Measurements from ENCODE around the gene MMP24.

MMP24 gene

DNA sequence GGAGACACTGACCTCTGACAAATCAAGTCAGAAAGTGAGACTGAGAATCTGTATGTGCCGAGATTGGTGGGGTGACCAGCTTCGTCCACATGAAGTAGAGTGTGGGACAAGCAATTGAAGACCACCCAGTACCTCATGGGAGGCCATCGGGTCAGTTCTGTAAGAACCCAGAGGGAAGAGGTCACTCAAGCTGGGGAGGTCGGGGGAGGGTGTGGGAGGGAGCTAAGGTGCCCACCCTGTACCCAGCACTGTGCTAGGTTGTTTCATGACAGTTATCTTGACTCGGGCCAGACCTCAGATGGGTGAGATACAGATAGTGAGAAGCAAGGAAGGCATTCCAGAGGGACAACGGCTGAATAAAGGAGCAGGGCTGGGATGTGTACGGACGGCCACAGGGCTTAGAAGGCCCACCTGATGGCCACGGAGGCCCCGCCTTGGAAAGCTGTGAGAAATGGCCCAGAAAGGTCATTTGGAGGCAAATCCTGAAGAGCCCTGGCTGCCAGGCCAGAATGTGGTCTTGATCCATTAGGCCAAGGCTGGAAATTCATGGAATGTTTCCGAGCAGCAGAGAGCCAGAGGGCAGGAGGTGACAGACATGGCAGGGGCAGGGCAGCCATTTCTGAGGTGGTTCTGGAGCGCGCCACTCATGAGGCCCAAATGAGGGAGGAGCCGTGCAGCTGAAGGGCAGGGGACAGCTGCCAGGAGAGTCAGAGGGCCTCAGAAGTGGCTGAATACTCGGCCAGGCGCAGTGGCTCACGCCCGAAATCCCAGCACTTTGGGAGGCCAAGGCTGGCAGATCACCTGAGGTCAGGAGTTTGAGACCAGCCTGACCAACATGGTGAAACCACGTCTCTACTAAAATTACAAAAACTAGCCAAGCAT, 43.8 kb downstream of the MMP24 start:
- no peak for TF ChIP-seq Cebpa-rat (IDR thresholded peaks at IDR 0.05)
- H3K4me1 ChIP-seq = peaks cover 0 to 11% (median 4%) of the 10 kb centered on the region in 10 experiments; a peak in 5 of 20 replicates
- no peaks in the 10 kb centered on the region for H3K27me3 ChIP-seq
- peaks cover 0 to 66% (median 17%) of the 10 kb centered on the region in 11 experiments; a peak in 11 of 22 replicates for H4K20me1 ChIP-seq
- H3K27ac ChIP-seq = peak overlapping the region in 1 of 11 experiments; percentile 15; a peak in 1 of 22 replicates
- no peak overlapping the region for H3K4me2 ChIP-seq
- H3K9me3 ChIP-seq (replicated peaks in 1 of 11) = no peaks in the 10 kb centered on the region
- H3K36me3 ChIP-seq = peaks cover 11 to 88% (median 51%) of the 10 kb centered on the region in 11 experiments; a peak in 21 of 22 replicates
- 0 out of 22 replicates have a peak overlapping the region, but pooled peaks of 2 of the 11 experiments have one; percentile 22 to 31 for H3K9ac ChIP-seq
- no peak overlapping the region for H3K4me3 ChIP-seq

DNA sequence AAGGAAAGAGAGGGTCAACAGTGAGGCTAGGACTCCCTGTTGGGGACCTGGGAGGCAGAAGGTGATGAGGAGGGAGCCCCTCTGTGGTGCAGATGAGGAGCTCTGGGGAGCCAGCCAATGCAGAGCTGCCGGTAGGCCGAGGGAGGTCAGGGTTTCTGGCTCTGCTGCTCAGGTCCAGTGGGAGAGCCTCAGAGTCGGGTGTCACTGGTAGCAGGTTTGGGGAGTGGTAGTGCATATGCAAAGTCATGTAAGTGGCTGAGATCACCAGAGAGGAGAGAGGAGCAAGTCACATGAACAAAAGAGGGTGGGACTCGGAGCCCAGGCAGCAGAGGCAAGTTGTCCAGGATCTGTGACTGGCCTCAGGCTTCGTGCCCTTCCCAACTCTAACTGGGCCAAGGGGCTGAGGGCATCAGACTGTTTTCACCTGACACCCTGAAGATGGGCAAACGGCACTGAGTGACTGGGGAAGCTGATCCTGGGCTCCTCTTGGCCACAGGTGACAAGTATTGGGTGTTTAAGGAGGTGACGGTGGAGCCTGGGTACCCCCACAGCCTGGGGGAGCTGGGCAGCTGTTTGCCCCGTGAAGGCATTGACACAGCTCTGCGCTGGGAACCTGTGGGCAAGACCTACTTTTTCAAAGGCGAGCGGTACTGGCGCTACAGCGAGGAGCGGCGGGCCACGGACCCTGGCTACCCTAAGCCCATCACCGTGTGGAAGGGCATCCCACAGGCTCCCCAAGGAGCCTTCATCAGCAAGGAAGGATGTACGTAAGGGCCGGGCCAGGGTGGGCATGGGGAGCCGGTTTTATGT, 44.8 kb downstream of the MMP24 start:
- peak overlapping the region in 1 of 11 experiments; percentile 15; a peak in 1 of 22 replicates for H3K27ac ChIP-seq
- no peak overlapping the region for H3K4me2 ChIP-seq
- no peak overlapping the region for H3K9ac ChIP-seq
- peaks cover 21 to 91% (median 61%) of the 10 kb centered on the region in 11 experiments for H3K36me3 ChIP-seq
- peaks cover 4 to 16% (median 10%) of the 10 kb centered on the region in 10 experiments for H3K4me1 ChIP-seq
- peaks cover 0 to 76% (median 20%) of the 10 kb centered on the region in 11 experiments; a peak in 14 of 22 replicates for H4K20me1 ChIP-seq
- no peaks in the 10 kb centered on the region for H3K27me3 ChIP-seq
- no peaks in the 10 kb centered on the region for H3K9me3 ChIP-seq (replicated peaks in 1 of 11)
- no peak for TF ChIP-seq Cebpa-rat (IDR thresholded peaks at IDR 0.05)
- H3K4me3 ChIP-seq = no peak overlapping the region

DNA sequence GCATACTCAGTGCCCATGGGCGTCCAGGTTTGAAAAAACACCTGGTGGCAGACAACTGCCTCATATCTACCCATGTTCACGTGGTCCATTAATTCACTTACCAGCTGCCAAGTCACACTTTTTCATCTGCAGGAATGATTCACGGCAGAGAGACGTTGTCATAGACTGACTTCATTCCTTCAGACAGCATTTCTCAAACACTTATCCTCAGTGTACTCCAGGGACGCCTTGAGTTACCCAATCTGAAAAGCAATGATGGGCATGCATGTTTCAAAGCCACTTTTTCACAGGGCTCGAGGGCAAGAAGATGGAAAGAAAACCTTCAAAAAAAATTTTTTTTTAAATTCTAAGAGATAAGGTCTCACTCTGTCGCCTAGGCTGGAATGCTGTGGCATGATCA, 45.4 kb downstream of the MMP24 start:
- H3K4me1 ChIP-seq = peaks cover 10 to 22% (median 17%) of the 10 kb centered on the region in 10 experiments
- H3K36me3 ChIP-seq = peaks cover 23 to 89% (median 59%) of the 10 kb centered on the region in 11 experiments
- H3K27me3 ChIP-seq = no peaks in the 10 kb centered on the region
- H3K4me2 ChIP-seq = no peak overlapping the region
- H3K9ac ChIP-seq = 0 out of 22 replicates have a peak overlapping the region, but pooled peaks of 1 of the 11 experiments have one; percentile 24
- peak overlapping the region in 2 of 11 experiments; percentile 14 to 43; a peak in 2 of 22 replicates for H3K27ac ChIP-seq
- no peak for TF ChIP-seq Cebpa-rat (IDR thresholded peaks at IDR 0.05)
- no peak overlapping the region for H3K4me3 ChIP-seq
- H4K20me1 ChIP-seq = peaks cover 0 to 76% (median 26%) of the 10 kb centered on the region in 11 experiments; a peak in 14 of 22 replicates
- H3K9me3 ChIP-seq (replicated peaks in 1 of 11) = no peaks in the 10 kb centered on the region

DNA sequence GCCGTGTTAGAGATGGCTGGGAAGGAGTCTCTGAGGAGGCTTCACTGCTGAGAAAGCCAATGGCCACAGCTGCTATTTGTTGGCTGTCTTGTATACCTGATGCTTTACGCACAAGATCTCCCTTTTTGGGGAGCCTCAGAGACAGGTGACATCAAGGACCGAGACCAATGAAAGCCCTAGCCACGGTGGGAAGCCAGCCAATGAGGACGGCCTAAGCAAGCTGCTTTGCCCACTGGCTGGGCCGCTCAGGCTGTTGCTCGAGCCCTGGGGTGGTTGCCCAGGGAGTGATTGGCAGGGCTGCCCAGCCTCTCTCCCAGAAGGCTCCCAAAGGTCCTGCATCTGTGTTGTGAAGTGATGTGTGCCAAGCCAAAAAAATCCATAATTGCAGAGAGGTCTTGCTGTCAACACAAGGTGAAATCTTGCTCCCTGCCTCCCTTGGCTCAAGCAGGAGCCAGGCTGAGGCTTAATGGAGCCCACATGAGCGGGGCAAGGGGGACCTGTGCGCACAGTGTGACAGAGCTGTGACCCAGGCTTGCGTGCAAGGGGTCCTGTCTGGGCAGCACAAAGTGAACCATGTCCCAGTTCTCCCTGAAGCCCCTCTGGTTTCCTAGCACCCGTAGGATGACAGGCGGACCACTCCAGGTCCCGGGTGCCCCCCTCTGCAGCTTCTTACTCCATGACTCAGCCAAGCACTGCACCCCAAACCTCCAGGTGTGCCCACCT, 47.1 kb downstream of the MMP24 start:
- no peak for TF ChIP-seq Cebpa-rat (IDR thresholded peaks at IDR 0.05)

DNA sequence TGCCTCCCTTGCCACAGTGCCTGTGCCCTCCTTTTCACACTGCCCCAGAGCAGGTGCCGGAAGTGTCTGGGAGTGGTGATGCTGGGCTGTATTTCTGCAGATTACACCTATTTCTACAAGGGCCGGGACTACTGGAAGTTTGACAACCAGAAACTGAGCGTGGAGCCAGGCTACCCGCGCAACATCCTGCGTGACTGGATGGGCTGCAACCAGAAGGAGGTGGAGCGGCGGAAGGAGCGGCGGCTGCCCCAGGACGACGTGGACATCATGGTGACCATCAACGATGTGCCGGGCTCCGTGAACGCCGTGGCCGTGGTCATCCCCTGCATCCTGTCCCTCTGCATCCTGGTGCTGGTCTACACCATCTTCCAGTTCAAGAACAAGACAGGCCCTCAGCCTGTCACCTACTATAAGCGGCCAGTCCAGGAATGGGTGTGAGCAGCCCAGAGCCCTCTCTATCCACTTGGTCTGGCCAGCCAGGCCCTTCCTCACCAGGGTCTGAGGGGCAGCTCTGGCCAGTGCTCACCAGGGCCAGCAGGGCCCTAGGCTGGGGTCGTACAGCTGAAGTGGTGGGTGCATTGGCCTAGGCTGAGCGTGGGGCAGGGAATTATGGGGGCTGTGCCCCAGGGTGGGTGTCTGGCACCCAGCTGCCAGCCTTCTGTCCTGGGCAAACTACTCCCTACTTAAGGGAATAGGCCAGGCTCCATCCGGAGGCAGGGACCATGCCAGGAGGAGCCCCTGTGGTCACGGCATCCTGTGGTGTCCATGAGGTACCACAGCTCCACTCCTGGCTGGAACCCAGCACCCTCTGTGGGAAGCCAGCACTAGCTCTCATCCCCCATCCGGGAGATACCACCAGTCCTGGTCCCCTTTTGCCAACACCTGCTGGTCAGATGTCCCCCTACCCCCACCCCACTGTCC, 47.9 kb downstream of the MMP24 start:
- no peak overlapping the region for H3K4me2 ChIP-seq
- H3K4me1 ChIP-seq = peaks cover 12 to 25% (median 21%) of the 10 kb centered on the region in 10 experiments
- H3K9me3 ChIP-seq (replicated peaks in 1 of 11) = no peaks in the 10 kb centered on the region
- peaks cover 30 to 81% (median 55%) of the 10 kb centered on the region in 11 experiments for H3K36me3 ChIP-seq
- TF ChIP-seq Cebpa-rat (IDR thresholded peaks at IDR 0.05) = no peak
- H4K20me1 ChIP-seq = peaks cover 9 to 70% (median 44%) of the 10 kb centered on the region in 11 experiments; a peak in 17 of 22 replicates
- no peak overlapping the region for H3K4me3 ChIP-seq
- H3K27me3 ChIP-seq = no peaks in the 10 kb centered on the region
- H3K9ac ChIP-seq = 0 out of 22 replicates have a peak overlapping the region, but pooled peaks of 2 of the 11 experiments have one; percentile 8 to 94
- H3K27ac ChIP-seq = no peak overlapping the region

More for the DNA sequence above, 47.1 kb downstream of the MMP24 start:
- Histone ChIP-seq H3K4me1 (peaks cover 12 to 25% (median 20%) of the 10 kb centered on the region in 10 experiments), H3K9ac (no peak overlapping the region), H3K4me3 (no peak overlapping the region), H3K4me2 (no peak overlapping the region), H3K27ac (no peak overlapping the region), H3K36me3 (peaks cover 22 to 76% (median 47%) of the 10 kb centered on the region in 11 experiments), H4K20me1 (peaks cover 4 to 67% (median 35%) of the 10 kb centered on the region in 11 experiments; a peak in 17 of 22 replicates), H3K9me3 (replicated peaks in 1 of 11) (no peaks in the 10 kb centered on the region), H3K27me3 (no peaks in the 10 kb centered on the region)

DNA sequence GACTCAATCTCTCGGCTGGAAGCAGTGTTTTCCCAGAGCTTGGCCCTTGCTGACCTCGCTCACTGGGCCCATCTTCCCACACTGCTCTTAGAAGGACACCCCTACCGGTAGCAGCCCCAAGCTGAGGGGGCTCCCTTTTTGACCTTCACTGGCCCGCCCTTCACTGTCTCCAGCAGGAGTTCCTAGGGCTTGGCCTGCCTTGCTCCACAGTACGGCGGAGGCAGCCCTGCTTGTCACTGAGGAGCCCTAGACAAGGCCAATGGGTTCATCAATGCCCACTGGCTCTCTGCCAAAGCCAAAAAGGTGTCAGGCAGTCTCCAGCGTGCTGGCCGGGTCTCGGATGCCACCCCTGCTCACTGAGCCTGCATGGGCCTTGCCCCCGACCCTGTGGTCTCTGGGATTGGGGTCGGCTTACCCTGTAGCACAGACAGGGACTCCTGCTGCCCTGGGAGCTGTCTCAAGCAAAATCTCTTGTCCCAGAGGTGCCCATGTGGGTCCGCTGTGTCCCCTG, 49.3 kb downstream of the MMP24 start:
- peaks cover 44 to 81% (median 68%) of the 10 kb centered on the region in 11 experiments for H3K36me3 ChIP-seq
- no peaks in the 10 kb centered on the region for H3K9me3 ChIP-seq (replicated peaks in 1 of 11)
- H4K20me1 ChIP-seq = peaks cover 12 to 74% (median 46%) of the 10 kb centered on the region in 11 experiments; a peak in 19 of 22 replicates
- peak overlapping the region in 8 of 11 experiments; percentile 89 to 100 (median 97); a peak in 12 of 22 replicates for H3K4me2 ChIP-seq
- H3K27me3 ChIP-seq = no peaks in the 10 kb centered on the region
- peak overlapping the region; percentile 88 to 97 (median 93); a peak in 16 of 22 replicates for H3K9ac ChIP-seq
- H3K4me1 ChIP-seq = peaks cover 12 to 36% (median 21%) of the 10 kb centered on the region in 10 experiments
- TF ChIP-seq Cebpa-rat (IDR thresholded peaks at IDR 0.05) = no peak
- H3K27ac ChIP-seq = peak overlapping the region in 7 of 11 experiments; percentile 87 to 96 (median 91); a peak in 6 of 22 replicates
- H3K4me3 ChIP-seq = peak overlapping the region in 3 of 10 experiments; percentile 11 to 95 (median 89); a peak in 2 of 20 replicates

DNA sequence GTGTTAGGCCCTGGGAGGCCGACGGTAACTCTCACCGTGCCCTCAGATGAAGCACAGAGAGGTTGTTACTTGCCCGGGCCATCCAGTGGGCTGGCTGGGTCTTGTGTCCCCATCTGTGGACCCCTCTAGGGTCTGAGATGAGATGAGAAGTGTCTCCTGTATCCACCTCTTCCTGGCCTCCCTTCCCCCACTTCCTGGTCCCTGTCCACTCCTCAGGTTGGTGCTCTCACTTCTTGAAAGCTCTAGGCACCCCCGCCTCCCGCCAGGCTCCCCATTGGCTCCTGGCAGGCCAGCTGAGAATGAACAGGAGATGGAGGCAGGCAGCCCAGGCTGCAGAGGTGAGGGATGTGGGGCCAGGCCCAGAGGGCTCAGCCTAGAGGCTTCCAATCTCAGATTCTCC, 49.9 kb downstream of the MMP24 start:
- TF ChIP-seq Cebpa-rat (IDR thresholded peaks at IDR 0.05) = no peak
- peaks cover 12 to 37% (median 18%) of the 10 kb centered on the region in 10 experiments for H3K4me1 ChIP-seq
- H3K4me2 ChIP-seq = peak overlapping the region; percentile 86 to 100 (median 96)
- H3K9ac ChIP-seq = peak overlapping the region; percentile 88 to 97 (median 93)
- peaks cover 12 to 74% (median 46%) of the 10 kb centered on the region in 11 experiments; a peak in 19 of 22 replicates for H4K20me1 ChIP-seq
- no peaks in the 10 kb centered on the region for H3K27me3 ChIP-seq
- H3K36me3 ChIP-seq = peaks cover 48 to 81% (median 69%) of the 10 kb centered on the region in 11 experiments
- peak overlapping the region; percentile 81 to 96 (median 91); a peak in 20 of 22 replicates for H3K27ac ChIP-seq
- H3K4me3 ChIP-seq = peak overlapping the region; percentile 64 to 95 (median 84)
- no peaks in the 10 kb centered on the region for H3K9me3 ChIP-seq (replicated peaks in 1 of 11)
